GM21367 (cell line): ENCODE results near the gene HECTD4.
"Not testable (repeated sequence)": the region's sequence is repeated elsewhere in the genome, so short reads cannot be mapped to it uniquely, and the experiment has no call there.

Experiments used
- ATAC-seq: cut with Tn5 transposase; IDR thresholded peaks from one replicate; pipeline ENCODE4 v1.9.1; 2021; ENCODE audit not compliant: unreplicated experiment

Gene HECTD4

DNA sequence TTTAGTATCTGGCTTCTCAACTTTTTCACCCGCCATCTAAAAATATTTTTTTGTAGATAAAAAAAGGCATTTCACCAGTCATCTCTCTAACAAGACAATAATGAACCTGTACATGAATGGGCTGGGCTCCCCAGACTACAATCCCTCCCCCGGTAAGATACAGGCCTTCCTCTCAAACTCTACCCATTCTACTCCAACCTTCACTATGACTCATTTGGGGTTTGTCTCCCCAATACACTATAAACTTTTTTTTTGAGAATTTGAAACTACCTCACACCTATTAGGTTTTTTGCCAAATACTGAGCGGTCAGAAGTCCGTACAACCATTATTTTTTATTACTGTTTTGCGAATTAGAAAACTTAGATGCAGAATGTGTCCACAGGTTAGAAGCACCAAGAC, 26.4 kb upstream of the HECTD4 start:
- no peak for ATAC-seq

DNA sequence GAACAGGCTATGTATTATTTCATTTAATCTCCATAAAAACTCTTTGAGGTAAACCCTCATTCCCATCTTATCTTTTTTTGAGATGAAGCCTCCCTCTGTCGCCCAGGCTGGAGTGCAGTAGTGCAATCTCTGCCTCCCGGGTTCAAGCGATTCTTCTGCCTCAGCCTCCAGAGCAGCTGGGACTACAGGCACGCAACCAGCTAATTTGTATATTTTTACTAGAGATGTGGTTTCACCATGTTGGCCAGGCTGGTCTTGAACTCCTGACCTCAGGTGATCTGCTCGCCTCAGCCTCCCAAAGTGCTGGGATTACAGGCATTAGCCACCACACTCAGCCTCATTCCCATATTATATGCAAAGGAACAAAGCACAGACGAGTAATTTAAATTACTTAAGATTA, 25.5 kb upstream of the HECTD4 start:
- ATAC-seq = not testable (repeated sequence)

DNA sequence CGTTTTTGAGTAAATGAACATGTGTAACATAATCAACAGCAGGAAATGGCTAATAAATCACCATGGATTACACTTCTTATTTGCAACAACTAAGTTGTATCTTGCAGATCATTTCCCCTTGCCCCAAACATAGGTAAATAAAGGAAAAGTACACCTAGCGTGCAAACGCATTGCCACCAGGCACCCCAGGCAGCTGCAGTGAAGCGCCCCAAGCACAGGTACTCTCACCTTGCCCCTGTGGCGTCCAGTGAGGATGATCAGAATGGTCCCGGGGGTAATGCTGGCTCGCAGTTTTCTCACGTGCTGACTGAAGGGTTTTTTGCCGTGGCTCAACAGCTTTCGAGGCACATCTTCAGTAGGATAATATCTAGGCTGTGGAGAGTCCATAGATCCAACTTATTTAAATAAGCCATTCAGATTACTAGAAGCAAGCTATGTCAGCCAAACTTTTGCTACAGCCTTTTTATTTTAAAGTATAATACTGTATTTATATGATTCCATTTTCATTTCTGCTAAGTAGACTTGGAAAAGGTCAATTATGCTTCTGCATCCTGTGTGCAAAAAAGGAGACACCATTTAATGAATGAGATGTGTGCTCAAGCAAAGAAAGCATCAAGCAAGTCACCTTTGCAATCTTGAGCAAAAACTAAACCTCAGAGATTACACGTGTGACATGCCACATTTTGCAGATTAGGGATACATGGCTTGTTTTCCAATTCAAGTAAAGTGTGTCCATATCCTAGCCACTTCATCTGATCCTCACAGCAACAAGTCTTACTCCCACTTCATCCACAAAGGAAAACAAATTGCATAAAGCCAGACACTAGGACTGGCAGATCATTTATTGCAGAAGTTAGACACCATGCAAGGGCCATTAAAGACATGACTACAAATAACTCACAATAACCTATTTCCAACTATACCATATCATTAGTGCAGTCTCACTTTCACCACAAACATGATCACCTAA, 24.6 kb upstream of the HECTD4 start:
- ATAC-seq = no peak

DNA sequence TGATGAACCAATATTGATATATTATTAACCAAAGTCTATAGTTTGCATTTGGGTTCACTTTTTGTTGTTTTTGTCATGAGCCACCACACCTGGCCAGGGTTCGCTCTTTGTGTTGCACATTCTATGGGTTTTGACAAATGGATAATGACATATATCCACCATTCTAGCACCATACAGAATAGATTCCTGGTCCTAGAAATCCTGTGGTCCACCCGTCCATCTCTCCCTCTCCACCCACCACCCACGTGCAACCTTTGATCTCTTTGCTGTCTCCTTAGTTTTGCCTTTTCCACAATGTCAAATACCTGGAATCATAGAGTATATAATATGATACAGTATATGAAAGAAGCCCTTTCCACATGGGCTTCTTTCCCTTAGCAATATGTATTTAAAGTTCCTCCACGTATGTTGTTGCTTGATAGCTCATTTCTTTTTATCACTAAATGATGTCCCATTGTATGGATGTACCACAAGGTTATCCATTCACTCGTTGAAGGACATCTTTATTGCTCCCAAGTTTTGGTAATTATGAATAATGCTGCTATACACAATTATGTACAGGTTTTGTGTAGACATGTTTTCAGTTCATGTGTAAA, 19.8 kb upstream of the HECTD4 start:
- ATAC-seq = no peak

DNA sequence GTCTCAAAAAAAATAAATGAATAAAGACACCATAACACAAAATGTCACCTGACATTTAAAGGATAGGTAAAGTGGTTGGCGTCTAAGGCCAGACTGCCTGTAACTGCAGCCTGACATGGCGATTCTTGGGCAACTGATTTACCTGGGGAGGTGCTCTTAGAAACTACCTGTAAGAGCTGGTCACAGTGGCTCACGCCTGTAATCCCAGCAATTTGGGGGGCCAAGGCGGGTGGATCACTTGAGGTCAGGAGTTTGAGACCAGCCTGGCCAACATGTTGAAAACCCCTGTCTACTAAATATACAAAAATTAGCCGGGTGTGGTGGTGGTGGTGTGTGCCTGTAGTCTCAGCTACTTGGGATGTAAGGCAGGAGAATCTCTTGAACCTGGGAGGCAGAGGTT, 18.8 kb upstream of the HECTD4 start:
- no peak for ATAC-seq

DNA sequence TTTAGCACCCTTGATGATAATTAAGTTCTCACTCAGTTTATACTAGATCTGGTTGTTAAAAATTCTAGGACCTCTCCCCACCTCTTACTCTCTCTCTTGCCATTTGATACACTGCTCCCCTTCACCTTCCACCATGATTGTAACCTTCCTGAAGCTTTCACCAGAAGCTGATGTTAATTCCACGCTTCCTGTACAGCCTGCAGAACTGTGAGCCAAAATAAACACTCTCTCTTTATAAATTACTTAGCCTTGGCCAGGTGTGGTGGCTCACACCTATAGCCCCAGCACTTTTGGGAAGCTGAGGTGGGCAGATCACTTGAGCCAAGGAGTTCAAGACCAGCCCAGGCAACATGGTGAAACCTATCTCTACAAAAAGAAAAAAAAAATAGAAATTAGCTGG, 11.1 kb upstream of the HECTD4 start:
- ATAC-seq = no peak

DNA sequence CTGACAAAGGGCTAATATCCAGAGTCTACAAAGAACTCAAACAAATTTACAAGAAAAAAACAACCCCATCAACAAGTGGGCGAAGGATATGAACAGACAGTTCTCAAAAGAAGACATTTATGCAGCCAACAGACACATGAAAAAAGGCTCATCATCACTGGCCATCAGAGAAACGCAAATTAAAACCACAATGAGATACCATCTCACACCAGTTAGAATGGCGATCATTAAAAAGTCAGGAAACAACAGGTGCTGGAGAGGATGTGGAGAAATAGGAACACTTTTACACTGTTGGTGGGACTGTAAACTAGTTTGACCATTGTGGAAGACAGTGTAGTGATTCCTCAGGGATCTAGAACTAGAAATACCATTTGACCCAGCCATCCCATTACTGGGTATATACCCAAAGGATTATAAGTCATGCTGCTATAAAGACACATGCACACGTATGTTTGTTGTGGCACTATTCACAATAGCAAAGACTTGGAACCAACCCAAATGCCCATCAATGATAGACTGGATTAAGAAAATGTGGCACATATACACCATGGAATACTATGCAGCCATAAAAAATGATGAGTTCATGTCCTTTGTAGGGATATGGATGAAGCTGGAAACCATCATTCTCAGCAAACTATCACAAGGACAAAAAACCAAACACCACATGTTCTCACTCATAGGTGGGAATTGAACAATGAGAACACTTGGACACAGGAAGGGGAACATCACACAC, 7.9 kb upstream of the HECTD4 start:
- ATAC-seq = not testable (repeated sequence)

DNA sequence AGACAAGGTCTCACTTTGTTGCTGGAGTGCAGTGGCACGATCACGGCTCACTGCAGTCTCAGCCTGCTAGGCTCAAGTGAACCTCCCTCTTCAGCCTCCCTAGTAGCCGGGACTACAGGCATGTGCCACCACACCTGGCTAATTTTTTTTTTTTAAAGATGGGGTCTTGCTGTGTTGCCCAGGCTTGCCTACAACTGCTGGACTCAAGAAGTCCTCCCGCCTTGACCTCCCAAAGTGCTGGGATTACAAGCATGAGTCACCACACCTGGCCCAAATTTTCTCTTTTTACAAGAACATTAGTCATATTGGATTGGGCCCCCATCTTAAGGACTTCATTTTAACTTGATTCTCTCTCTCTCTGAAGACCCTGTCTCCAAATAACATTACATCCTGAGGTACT, 7.0 kb upstream of the HECTD4 start:
- no peak for ATAC-seq

DNA sequence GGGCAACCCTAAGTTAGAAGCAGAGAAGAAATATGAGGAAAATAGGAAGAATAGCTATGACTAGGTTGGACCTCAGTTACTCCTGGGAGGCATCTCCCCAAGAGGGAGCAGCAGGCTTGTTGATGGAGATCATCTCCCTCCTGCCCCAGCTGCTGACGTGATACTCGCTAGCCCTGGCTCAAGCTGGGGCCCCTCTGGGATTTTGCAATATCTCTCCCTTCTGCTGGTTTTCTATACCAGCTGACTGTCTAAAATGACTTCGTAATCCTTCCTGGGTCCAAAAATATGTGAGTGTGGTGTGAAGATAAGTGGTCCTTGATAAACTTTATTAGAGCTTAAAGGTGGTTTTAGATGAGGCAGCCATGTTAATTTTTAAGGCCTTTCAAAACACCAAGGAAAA, 4.5 kb upstream of the HECTD4 start:
- ATAC-seq = no peak

DNA sequence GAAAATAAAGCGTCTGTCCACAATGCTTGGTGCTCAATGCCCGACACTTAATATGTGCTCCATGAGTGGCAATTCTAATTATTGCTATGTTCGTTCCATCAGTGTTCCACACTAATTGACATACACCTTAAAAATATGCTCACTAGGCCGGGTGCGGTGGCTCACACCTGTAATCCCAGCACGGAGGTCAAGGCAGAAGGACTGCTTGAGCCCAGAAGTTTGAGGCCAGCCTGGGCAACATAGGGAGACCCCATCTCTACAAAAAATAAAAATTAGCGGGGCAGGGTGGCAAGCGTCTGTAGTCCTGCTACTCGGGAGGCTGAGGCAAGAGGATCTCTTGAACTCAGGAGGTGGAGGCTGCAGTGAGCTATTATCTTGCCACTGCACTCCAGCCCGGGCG, 635 bp upstream of the HECTD4 start:
- ATAC-seq = no peak

DNA sequence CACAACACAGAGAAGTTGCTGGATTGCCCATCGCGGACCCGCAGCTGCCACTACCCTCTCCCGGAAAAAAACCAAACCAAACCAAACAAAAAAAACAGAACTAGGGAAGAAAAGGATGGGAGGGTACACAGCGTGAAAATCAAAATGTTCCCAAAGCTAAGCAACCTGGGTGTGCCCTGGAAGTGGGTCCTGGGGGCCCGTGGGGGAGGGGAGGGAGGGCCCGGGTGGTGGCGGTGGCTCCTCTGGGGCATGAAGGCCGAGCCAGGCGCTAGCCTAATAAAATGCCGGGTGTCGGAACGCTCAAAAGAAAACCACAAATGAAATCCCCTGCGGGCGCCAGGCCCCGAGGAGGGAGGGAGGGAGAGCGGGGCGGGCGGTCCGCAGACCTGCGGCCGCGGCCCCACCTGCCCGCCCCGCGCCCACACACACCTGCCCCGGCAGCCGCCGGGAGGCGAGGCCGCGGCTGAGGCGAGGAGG, 787 bp downstream of the HECTD4 start:
- ATAC-seq = peak; percentile 28

DNA sequence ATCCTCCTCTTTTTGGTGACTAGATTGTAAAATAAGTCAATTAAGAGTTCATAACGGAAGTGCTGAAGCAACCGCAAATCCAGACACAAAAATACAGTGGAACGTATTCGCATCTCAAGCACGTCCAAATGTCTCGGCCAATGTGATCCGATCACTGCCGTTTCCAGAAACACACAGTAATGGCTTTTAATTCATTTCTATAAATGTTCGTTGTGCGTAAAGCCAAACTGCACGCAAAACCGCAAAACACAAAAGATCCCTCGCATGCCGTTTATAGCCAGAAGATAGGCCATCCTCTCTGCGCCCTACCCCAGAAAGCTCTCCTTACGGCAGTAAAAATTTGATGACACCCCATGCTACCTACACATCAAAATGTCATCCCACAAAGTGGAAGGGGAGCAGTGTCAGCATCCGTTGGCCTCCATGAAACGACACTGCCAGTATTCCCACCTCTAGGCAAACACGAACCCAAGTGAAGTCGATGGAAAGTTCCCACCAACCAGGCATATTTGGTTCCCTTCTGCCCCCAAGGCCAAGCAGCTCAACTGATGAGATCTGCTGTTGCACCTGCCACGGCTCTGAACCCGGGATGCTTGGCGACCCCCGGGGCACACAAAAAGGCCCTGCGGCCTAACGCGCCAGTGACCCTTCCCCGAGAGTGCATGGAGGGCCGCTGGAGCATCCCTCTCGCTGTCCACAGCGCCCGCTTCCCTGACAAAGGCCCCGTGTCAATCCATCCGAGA, 1.4 kb downstream of the HECTD4 start:
- no peak for ATAC-seq

DNA sequence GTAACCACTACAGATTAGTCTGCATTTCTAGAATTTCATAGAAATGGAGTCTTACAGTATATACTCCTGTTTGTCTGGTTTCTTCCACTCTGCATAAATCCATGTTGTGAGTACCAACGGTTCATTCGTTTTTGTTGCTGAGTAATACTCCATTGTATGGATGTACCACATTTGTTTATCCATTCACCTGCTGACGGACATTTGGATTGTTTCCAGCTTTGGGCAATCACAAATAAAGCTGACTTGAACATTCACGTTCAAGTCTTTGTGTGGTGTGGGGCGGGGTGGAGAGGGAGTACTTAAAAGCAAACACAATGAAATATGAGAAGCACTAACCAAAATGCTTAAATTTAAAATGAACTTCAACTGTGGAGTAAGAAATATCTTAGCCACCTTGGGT, 7.1 kb downstream of the HECTD4 start:
- ATAC-seq = no peak

DNA sequence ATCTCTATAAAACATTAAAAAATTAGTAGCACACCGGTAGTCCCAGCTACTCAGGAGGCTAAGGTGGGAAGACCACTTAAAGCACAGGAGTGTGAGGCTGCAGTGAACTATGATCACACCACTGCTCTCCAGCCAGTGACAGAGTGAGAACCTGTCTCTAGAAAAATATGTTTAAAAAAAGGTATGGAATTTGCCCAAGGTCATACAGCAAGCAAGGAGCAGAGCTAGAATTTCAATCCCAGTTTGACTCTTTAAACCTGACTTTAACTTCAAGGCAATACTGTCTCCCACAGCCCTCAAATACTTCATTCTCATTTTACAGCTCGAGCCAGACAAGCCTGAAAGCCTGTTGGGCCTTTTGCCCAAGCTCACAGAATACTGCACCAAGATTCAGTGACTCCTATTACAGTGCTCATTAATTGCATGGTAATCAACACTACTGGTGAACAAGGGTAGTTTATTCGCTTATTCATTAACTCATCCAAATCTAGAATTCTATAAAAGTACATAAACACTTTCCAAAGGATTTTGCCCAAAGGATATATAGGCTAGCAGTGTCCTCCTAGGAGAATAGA, 8.0 kb downstream of the HECTD4 start:
- ATAC-seq = no peak

DNA sequence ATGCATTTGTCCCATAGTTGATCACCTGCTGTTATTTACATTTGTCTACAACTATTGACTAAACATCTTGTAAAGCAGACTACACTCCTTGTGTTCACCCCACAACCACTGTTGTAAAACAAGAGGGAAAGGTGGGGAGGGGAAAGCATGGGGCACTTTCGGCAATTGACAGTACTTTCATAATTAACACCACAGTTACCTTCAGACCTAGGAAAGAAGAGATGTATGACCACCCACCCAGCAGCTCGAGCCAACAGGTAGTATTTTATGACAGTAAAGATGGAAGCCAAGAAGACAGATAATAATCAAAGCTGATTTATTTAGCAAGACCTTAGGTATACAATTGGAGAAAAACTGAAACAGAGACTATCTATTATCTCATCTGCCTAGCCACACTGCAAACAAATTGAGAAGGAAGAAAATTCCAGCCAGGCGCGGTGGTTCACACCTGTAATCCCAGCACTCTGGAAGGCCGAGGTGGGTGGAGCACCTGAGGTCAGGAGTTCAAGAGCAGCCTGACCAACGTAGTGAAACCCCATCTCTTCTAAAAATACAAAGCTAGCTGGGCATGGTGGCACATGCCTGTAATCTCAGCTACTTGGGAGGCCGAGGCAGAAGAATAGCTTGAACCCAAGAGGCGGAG, 11.2 kb downstream of the HECTD4 start:
- no peak for ATAC-seq

DNA sequence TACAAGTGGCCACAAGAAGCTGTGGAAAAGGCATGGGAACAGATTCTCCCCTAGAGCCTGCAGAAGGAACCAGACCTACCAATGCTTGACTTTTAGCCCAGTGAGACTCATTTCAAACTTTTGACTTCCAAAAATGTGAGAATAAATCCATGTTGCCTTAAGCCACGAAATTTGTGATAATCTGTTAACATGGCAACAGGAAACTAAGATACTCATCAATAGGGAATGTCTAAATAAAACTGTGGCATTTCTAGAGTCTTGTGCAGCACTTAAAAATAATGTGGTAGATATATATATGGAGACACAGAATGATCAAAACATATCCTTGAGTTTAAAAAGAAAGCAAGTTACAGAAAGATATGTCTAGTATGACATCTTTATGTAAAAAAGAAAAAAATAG, 12.0 kb downstream of the HECTD4 start:
- no peak for ATAC-seq

DNA sequence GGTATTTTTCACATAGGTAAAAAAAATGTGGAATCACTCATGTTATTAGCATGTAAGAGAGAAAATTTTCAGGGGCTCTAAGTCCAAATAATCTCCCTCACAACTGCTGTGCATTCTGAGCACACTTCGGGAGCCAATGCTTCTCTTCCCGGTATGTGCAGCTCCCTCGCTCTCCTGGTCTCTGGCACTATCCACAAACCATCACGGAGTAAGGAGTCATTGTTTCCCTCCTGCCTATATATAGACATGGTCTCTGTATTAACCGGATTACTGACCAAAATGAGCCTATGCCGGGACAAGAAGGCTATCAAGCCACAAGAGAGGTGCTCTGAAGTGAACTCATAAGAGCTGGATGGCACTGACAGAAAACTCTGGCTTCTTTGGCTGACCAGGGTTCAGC, 13.4 kb downstream of the HECTD4 start:
- no peak for ATAC-seq

DNA sequence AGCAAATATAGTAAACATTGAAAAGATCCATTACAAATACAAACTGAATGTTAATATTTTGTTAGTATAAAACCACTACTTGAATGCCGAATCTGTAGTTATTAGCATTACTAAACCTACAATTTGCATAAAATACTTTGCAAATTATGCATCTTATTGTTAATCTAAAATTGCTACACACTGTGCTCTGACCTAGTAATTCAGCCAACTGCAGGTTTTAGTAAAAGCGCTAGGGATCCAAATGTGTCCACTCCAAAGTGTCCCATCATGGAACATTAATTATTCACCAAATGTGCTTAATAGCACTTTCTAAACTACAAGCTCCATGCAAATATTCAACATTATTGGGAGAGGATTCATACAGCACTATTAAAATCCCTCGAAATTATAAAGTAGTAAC, 14.3 kb downstream of the HECTD4 start:
- ATAC-seq = no peak

DNA sequence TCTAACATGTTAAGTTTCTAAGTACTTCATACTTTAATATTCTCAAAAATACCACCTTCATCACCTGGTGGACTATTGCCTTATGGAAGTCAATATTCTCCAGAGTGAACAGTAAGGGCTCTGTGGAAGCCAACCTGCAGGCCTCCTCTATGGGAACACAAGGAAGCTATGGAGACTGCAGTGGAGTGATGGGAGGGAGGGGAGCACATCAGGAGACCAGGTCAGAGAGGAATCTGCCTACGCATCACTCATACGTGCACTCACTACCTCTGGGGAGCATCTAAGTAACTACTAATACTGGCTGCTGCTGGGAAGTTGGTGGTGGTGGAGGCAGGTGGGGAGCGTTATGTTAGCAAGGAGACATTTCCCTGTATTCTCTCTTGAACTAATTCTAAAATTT, 19.9 kb downstream of the HECTD4 start:
- no peak for ATAC-seq

DNA sequence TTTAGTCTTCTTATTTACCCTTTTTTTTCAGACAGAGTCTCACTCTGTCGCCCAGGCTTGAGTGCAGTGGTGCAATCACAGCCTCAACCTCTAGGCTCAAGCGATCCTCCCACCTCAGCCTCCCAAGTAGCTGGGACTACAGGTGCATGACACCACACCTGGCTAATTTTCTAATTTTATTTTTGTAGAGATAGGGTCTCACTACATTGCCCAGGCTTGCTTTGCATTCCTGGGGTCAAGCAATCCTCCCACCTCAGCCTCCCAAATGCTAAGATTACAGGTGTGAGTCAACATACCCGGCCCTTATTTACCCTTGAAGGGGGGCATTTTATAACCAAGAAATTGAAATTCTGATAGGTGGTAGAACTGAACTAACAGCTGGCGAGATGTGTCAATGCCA, 21.0 kb downstream of the HECTD4 start:
- no peak for ATAC-seq
